Gastroesophageal sphincter (tissue), 3 donors: ENCODE data around the gene GSDMA.

Experiments used
- CTCF ChIP-seq, 4 experiments: fragments of 200-600 bp in 2 of 4; fragments of 450-650 bp in 2 of 4; sonication (generic) in 1 of 4; IDR thresholded peaks; one replicate each; pipeline ENCODE4 v1.5.1; 2017 to 2019; ENCODE audit warnings: antibody characterized with exemption in 4 of 4, mild to moderate bottlenecking in 2 of 4, moderate library complexity in 2 of 4
- EP300 ChIP-seq: sonication (generic); formaldehyde crosslinking; IDR thresholded peaks from one replicate; pipeline ENCODE4 v1.6.1; 2017; ENCODE audit warnings: antibody characterized with exemption, mild to moderate bottlenecking

GRCh38 chr17:40004072-40004471, 41.3 kb downstream of the GSDMA start:
- TF ChIP-seq CTCF (IDR thresholded peaks at IDR 0.05) = no peak
- TF ChIP-seq EP300 = no peak
